GM12873 (cell line): ENCODE measurements around the gene SON.

Source experiments
- CTCF ChIP-seq: IDR thresholded peaks from 2 replicates; pipeline ENCODE4 v1.5.1; 2012; ENCODE audit warnings: low read depth, mild to moderate bottlenecking, moderate library complexity, low read length, control low read depth; ENCODE audit not compliant: insufficient read depth; ENCODE audit errors: missing control alignments

The SON gene

GRCh38 chr21:33562389-33562788 lies 19.6 kb downstream of the SON start:
- TF ChIP-seq CTCF: no peak

DNA sequence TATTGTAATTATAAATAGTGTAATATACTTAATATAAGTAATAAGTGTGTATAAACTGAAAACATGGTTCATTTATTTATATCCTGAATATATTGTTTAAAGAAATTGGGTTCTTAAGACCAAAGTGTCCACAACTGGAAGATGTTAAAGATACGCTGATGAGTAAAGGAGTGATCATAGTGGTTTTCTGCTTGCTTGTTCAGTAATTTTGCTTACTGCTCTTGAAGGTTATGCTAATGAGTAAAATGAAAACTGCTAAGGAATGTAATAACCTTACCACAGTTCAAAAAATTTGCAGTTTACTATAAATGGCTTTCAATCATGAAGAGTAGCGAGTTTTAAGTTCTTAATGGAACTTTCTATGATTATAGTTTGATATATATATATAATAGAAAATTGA lies 23.7 kb downstream of the SON start:
- TF ChIP-seq CTCF: no peak

- TF ChIP-seq CTCF: no peak
These were observed 25.1 kb downstream of the SON start for GRCh38 chr21:33567914-33568313.

- no peak for TF ChIP-seq CTCF
These were observed 25.6 kb downstream of the SON start for GRCh38 chr21:33568448-33568847.

DNA sequence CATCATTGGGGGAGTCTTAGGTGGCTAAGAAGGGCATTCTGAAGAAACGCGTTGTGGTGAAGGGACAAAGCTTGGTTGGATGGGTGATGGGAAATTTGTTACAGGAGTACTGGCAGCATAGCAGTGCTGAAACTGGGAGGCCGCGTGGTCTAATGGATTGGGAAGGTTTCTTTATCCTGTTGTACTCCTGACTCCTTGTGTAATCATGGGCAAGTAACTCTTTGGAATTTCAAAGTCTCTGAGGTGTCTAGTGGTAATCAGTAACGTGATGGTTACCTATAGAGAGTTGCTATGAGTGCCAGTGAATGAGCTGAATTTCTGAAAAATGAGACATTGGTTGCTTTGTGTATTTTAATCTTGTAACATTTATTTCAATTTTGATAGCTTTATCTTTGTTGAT lies 27.2 kb downstream of the SON start:
- TF ChIP-seq CTCF: no peak

GRCh38 chr21:33572350-33572749 lies 29.5 kb downstream of the SON start:
- TF ChIP-seq CTCF: no peak

GRCh38 chr21:33578214-33578613 lies 35.4 kb downstream of the SON start:
- no peak for TF ChIP-seq CTCF

GRCh38 chr21:33578959-33579542 lies 36.2 kb downstream of the SON start:
- no peak for TF ChIP-seq CTCF
